Caki2 (cell line): Measurements from ENCODE around the gene IFRD1. TPM values are rescaled to one million over a fixed set of nuclear protein-coding genes. Genes with fewer than 3 reads are reported as not detected.

ENCODE experiments used
- DNase-seq: peaks from one replicate; pipeline ENCODE4 v3.0.0-alpha.2; 2015; ENCODE audit warnings: low read depth
- in situ Hi-C: cut with HindIII; loops from 2 replicates; pipeline ENCODE4 v1.10.0; 2016; ENCODE audit warnings: low sequenced_read_pairs, low pct_unique_long_range_greater_than_20kb, mixed read lengths
- total RNA-seq: library from RNA; depleted of rRNA; stranded (reverse); fragments of >200 nt; shearing (Covaris generic); gene quantifications from 2 replicates; pipeline ENCODE4 v1.2.3, GENCODE V29; 2014; ENCODE audit warnings: low replicate concordance

IFRD1 gene
- total RNA-seq, 1 experiment from 2014 or later: 37.5 TPM

DNA sequence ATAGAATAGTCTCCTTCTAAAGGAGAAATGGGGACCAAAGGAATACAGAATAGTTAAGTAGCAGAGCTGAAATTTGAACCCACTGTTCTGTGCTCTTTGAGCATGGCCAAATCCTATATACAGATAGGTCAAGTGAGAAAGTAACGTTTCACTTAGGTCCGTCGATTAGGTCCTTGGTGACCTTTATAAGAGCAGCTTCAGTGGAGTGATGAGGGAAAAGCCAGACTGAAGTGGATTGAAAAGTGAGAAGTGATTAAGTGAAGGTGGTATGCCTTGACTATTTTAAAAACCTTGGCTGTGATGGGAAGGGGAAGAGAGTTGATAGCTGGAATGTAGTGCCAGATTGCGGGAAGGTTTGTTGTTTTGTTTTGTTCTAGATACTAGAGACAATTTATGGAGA lies 19.9 kb downstream of the IFRD1 start:
- no peak for DNase-seq
- in situ Hi-C loops: no loop called here

DNA sequence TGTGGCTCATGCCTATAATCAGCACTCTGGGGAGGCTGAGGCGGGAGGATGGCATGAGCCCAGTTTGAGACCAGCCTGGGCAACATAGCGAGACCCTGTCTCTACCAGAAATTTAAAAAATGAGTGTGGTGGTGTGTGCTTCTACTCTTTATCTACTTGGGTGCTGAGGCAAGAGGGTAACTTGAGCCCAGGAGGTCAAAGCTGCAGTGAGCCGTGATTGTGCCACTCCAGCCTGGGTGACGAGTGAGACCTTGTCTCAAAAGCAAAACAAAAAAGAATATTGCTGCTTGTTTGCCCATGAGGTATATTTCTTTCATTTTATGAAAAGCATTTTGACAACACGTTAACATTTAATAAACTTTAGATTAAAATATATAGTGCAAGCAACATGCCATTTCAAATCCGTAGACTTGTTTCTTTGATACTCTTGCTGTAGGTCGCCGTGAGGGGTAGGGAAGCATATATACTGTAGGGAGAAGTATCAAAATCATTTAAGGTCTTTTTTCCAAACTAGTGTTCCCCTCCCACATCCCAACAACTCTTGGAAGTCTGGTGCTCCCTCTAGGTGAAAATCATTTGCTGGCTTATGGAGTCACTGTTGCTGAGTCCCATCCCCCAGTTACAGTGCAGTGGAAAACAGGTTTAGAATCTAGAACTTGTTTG lies 26.3 kb downstream of the IFRD1 start:
- no peak for DNase-seq

DNA sequence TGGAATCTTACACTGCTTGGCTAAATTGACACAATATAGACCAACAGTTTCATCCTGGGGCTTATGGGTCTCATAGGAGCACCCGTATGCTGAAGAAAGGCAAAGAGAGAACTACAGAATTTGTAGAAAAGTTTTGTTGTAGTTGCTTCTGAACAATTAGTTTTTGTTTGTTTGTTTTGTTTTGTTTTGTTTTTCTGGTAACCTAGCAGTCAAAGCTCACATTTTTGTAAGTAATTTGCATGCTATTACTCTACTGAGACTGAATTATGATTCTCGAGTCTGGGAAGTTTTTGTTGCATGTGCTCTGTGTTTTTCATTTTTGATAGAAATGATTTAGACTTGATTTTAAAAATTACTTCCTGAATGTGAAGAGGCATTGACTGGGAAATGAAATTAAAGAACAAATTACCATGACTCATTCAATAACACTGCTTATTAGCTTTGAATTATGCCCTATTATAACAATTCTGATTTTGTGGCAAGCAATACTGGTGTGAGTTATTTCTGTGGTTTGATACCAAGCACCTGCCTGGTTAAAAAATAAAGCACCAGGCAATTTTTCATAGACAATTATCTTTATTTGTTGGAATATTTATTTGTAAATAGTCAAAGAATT lies 31.0 kb downstream of the IFRD1 start:
- in situ Hi-C loops: no loop called here
- DNase-seq: no peak

More for the DNA sequence above, 26.3 kb downstream of the IFRD1 start:
- in situ Hi-C loops: no loop called here

DNA sequence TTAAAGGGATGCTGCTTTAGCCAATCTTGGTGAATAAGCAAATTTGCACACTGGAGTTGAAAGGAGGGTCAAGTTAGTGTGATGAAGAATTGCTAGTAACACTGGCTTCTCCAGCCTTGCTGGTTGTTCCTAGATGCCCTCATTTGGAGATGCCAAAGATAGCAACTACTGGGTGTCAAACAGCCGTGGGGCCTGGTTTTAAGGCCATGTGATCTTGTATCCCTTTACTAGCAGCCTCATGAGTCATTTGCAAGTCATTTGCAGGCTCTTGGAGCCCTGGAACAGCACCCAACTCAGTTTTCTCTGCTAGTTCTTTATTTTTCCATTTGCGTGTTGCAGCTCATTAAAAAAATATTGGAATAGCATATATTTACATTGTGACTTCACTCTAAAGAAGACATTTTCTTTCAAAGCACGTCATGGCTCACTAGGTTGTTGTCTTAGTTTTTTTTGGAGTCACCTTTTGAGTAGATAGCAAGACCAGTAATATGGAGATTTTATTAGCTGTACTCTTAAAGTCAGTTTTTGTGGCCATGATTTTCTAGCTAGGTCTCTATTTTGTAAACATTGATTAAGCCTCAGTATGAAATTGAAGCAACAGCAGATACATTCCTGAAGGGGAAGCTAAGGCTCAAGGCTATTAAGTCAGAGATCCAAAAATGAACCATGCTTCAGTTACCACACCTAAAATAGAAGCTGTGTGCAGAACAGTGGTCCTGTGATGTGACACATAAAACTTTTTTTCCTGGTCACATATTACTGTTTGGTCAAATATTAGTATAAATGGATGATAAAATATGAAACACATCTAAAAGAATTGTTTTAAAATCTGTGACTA lies 31.8 kb downstream of the IFRD1 start:
- peak; percentile 92 for DNase-seq
- in situ Hi-C loops: no loop called here

DNA sequence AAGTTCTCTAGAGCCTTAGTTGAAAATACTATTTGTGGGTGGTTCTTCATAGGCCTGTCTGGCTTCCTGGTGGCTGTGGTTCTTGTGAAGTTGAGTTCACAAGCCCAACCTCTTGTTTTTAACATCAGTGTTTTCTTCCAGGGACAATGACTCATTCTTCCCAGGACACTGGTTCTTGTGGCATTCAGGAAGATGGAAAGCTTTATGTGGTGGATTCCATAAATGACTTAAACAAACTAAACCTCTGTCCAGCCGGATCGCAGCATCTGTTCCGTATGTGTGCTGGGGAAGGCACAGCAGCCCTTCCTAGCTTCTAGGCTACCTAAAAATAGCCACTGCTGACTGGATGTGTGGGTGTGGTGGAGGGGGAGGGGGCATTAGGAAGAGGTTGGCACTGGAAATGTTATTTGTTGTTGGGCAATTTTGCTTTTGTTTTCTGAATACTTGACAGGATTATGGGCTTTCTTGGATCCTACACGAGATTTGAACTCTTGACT lies 34.5 kb downstream of the IFRD1 start:
- DNase-seq: peak; percentile 81
- in situ Hi-C loops: no loop called here

DNA sequence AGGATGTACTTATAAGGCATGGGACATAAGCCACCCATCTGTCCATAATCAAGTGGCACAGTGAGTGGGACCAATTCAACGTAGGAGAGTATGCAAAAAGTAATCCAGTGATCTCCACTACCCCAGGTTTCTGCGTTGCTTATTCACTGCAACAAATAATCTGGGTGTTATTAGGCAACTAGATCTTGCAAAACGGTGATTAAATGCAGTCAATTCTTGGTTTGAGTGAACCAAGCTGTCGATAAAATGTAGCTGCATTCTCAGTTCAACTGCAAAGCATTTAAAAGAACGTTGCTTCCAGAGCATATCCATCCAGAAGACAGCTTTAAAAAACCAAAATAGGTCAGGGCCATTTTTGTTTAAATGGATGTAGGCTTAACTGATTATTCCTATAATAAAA lies 35.5 kb downstream of the IFRD1 start:
- no peak for DNase-seq
- in situ Hi-C loops: no loop called here

DNA sequence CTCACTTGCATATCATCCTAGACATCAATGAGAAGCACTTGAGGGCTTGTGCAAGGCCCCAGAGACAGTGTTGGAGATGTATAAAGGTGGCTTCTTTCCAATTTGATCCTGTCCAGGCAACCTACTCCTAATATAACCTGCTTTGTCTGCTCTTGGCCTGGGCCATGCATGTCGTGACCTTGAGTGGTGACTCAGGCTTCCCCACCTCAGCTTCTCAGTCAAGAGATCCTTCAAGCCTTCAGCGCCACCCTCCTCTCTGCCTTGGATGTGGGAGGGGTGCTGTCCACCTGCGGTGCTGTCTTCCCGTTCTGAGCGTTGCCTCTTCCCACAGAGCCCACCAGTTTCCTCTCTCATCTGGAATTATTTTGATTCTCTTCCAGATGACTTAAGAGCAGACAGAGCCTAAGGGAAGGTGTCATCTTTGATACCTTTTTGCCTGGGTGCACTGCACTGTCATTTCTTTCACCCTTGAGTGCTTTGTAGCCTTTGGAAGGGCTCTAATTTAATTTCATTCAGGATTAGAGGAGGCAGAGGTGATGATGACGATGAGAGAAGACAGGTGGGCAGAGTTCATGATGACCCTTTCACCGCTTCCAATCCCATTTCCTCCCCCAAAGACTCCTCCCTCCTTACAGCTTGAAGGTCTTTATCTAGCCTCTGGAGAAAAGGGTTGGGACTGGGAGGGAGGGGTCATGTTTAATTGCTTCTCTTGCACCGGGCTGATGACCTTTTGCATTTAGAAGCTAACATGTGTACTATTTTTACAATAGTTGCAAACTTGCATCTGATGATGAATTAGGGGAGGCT lies 37.4 kb downstream of the IFRD1 start:
- in situ Hi-C loops: no loop called here
- DNase-seq: no peak

DNA sequence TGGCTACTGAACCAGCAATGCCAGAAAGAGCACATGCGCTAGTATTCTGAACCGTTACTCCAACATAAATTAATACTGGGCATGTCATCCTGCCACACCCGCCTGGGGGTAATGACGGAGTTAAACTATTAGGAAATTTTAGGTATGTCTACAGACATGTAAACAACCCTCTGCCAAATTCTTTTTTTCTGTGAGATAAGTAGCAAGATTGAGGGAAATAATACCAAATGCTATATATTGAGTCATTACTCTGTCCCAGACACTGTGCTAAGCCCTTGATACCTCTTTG lies 37.9 kb downstream of the IFRD1 start:
- in situ Hi-C loops: no loop called here
- no peak for DNase-seq

DNA sequence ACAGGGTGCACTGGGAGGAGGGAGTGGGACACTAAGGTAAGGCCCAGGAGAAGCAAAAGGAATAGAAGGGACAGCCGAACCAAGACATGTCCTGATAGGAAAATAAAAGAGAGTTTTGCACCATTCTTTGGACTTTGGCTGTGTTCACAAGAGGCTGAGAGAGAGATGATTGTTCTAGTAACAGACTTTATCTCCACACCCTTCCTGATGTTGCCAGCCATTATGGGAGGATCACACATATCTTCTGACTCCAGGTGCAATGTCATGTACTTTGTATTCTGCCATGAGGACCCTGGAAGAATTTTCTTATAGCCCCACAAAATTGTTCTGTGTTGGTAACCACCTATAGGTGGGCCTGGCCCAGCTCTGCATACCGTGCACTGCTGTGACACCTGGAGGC lies 41.9 kb downstream of the IFRD1 start:
- in situ Hi-C loops: no loop called here
- no peak for DNase-seq

DNA sequence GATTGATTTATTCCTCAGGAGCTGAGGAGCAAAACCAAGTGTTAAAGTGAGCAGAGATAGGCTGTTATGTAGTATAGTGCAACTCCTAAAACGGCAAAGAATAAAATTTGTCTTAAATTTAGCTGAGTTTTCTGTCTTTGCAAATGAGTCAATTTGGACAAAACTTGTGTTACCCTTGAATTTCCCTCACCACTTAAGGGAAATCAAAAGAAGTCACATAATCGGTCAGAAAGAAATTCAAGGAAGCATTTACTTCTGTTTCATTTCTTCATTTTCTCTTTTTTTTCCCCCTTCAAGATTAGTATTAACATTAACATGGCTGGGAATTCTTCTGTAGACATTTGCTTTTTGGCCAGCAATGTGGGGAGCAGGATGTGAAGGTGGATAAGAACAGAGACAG lies 44.4 kb downstream of the IFRD1 start:
- DNase-seq: no peak
- in situ Hi-C loops: no loop called here

DNA sequence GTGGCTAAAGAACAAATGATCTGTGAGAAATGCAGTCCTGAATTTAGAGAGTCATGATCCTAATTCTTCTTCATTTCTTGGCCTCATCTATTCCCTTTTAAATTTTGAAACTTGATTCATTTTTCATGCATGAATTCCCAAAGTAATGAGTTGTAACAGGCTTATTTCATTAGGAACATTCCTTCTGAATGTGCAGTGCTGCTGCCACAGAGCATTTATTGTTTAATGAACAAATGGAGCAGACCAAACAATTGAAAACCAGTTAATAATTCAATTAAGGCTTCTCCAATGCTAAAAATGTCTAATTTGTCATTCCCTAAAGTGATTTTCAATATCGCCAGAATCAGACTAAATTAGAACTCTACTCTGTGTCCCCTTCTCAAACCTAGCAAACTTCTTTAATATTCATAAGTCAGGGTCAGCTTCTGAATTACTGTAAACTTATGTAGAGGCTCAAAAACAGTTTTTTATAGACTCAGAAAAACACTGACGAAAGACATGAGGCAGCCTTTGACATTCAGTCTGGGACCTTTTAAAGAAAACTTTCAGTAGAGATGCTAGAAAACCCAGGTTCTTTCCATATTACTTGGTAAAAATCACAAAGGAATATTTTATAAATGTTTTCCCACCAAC lies 45.0 kb downstream of the IFRD1 start:
- in situ Hi-C loops: no loop called here
- DNase-seq: no peak

DNA sequence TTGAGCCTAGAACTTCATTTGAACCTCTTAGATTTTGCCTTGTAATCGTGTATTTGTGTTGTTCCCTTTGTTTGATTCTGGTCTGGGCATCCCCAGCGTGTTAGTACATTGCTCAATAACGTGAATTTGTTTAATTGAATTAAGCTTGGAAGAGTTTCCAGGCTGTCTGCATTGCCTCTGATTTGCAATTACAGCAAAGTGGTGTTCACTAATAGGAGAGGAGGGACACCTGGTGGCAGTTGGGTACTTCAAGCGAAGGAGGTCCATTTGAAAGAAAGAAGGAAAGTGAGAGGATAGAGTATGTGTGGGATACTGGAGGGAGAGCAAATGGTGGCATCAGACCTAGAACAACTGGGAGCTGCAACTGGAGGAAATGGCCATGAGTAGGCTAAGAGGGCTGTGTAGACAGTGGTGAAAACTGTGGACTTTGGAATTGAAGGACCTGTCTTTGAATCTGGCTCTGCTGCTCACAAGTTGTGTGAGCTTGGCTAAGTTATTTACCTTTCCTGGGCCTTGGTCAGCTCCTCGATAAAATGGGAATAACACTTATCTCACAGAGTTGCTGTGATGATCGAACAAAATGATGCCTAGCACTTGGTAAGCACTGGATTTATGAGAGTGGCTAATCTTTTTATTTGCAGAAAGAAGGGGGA lies 45.7 kb downstream of the IFRD1 start:
- in situ Hi-C loops: no loop called here
- peak; percentile 58 for DNase-seq

DNA sequence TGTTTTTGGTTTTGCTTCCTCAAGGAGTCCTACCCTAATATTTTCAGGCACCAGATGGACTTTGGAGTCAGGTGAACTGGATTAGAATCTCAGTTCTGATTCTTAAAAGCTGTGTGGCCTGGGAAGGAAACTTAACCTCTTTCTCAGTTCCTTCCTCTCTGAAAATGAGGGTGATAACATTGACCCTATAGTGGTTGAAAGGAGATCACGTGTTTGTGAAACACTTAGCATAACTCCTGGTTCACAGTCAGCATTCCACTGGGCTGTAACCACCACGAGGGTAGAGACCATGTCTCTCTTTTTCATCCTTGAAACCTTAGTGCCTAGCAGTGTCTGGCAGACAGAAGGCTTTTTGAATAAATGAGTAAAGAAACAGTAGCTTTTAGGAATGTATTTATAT lies 47.2 kb downstream of the IFRD1 start:
- in situ Hi-C loops: no loop called here
- no peak for DNase-seq

DNA sequence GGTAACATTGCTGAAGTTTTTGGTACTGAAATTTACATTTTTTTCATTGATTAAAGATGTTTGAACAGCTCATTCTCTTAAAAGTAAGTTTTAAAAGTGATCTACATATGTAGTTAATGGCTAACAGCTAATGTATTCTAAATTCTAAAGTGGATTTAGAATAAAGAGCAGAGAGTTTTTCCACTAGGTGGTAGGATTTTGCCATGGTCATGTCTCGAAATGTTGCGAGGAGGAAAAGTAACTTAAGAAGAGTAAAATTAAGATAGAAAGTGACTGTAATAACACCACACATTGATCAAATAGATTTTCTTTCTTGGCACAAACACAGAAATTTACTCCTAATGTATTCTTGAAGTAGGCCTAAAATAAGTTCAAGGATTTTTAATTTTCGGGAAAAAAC lies 50.4 kb downstream of the IFRD1 start:
- DNase-seq: no peak
- in situ Hi-C loops: no loop called here

DNA sequence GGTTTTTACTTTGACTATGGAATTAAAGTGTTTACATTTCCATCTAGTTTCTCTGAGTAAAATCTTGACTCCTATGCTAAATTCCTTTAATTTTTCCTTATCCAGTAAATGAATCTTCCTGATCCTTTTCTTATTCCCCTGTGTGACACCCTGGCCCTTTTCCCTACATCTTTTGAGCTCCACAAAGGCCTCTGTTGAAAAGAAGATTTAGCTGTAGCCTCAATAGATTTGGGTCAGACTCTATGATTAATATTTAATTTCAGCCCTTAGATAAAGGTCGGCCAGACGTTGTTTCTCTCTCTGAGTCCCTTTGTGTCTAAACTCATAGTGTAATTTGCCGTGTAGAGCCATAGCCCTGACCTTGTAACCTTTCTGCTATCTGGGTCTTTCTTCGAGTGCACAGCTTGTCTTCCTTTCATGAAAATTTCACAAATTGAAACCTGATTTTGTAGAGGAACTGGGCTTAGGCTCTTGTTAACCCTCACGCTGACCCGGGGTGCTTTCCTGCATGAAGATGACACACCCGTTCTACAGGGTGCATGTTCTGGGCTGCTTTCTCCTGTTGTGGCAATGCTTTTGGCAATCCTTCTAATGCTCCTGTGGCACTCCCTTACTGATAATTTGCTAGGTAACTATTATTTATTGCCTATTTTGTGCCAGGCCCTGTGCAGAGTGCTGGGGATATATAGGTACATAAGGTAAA lies 51.7 kb downstream of the IFRD1 start:
- in situ Hi-C loops: no loop called here
- DNase-seq: no peak

DNA sequence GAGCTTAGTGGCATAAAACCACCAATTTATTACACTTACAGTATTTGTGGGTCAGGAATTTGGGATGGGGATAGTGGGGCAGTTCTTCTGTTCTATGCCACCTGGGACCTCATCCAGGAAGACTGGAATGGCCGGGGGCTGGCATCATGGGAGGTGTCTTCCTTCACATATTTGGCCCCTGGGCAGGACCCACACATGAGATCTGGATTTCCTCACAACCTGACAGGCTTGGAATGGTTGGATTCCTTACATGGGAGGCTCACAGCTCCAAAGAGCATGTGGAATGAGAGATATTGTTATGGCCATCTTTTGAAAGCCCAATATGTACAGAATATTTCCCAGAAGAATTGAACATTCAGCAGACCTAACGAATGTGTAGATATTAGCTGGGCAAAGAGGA lies 52.4 kb downstream of the IFRD1 start:
- in situ Hi-C loops: no loop called here
- DNase-seq: no peak

DNA sequence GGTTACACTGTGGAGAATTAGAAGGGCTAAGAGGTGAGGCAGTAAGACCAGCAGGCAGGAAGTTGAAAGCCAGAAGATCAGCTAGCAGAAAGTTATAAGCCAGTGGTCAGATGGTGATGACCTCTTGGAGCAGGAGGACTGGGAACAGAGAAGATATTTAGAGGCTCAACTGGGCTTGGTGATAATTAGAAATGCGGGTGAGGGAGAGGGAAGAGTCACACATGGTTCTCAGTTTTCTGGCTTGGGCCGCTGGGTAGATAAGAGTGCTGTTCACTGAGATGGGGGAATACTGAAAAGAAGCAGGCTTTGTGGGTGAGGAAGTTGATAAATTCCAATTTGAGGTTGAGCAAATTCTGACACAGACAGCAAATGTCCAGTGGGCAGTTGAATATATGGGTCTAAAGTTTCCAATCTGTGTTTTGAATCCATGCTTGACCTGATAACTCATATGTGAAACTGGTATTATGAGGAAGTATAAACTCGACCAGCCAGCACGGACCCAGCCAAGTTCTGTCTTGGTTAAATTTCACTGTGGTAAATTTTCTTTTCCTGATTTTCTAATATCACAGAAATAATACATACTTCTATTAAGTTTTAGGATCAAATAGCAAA lies 53.2 kb downstream of the IFRD1 start:
- in situ Hi-C loops: no loop called here
- DNase-seq: no peak
